GM23338 (cell line): ENCODE data around the gene CHN1.

Source experiments
- CREB1 ChIP-seq: fragments of 250-450 bp; sonication (Bioruptor Pico); IDR thresholded peaks from 2 replicates; pipeline ENCODE4 v1.5.0; 2020; ENCODE audit warnings: low read depth, mild to moderate bottlenecking, moderate library complexity
- EZH2 ChIP-seq: fragments of 200-600 bp; sonication (generic); IDR thresholded peaks from one replicate; pipeline ENCODE4 v1.8.0; 2017; ENCODE audit warnings: antibody characterized with exemption, mild to moderate bottlenecking, low read depth; ENCODE audit not compliant: unreplicated experiment
- EZH2phosphoT487 ChIP-seq: fragments of 200-600 bp; sonication (generic); IDR thresholded peaks from one replicate; pipeline ENCODE4 v1.8.1; 2018; ENCODE audit warnings: antibody characterized with exemption; ENCODE audit not compliant: unreplicated experiment
- JUNB ChIP-seq: IDR thresholded peaks from one replicate; pipeline ENCODE4 v1.6.1; 2016; ENCODE audit warnings: antibody characterized with exemption; ENCODE audit not compliant: unreplicated experiment
- POLR2AphosphoS5 ChIP-seq: IDR thresholded peaks from 2 replicates; pipeline ENCODE4 v1.6.1; 2016; ENCODE audit warnings: antibody characterized with exemption, low read depth
- REST ChIP-seq: IDR thresholded peaks from one replicate; pipeline ENCODE4 v1.6.1; 2018; ENCODE audit warnings: antibody characterized with exemption; ENCODE audit not compliant: unreplicated experiment
- STAT1 ChIP-seq: IDR thresholded peaks from one replicate; pipeline ENCODE4 v1.6.1; 2016; ENCODE audit warnings: antibody characterized with exemption; ENCODE audit not compliant: unreplicated experiment
- TF ChIP-seq, protein P1 (sequence below), 2 experiments: fragments of 200-600 bp in 1 of 2; sonication (generic) in 1 of 2; conservative IDR thresholded peaks; 2 replicates each; pipeline versions ENCODE4 v1.5.1 to v1.6.1; 2016 to 2017; ENCODE audit warnings: antibody characterized with exemption in 2 of 2, low read depth in 2 of 2, mild to moderate bottlenecking in 2 of 2, moderate library complexity in 1 of 2

DNA sequence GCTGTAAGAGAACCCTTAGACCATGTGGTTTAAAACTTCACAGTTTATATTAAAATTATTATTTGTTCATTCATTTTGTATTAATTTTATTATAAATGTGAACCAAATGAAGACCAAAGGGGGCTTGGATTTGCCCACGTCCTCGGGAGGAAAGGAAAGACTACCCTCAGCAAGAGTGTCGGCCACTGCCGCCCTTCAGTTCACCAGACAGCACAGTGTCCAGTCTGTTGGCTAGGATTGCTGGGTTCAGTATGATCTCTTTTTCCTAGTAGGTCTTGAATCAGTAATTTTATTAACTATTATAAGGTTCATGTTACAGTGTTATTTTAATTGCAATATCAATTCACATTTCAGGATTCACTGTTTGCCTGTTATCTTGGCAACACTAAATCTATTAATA, 162.7 kb downstream of the CHN1 start:
- TF ChIP-seq, protein P1, sequence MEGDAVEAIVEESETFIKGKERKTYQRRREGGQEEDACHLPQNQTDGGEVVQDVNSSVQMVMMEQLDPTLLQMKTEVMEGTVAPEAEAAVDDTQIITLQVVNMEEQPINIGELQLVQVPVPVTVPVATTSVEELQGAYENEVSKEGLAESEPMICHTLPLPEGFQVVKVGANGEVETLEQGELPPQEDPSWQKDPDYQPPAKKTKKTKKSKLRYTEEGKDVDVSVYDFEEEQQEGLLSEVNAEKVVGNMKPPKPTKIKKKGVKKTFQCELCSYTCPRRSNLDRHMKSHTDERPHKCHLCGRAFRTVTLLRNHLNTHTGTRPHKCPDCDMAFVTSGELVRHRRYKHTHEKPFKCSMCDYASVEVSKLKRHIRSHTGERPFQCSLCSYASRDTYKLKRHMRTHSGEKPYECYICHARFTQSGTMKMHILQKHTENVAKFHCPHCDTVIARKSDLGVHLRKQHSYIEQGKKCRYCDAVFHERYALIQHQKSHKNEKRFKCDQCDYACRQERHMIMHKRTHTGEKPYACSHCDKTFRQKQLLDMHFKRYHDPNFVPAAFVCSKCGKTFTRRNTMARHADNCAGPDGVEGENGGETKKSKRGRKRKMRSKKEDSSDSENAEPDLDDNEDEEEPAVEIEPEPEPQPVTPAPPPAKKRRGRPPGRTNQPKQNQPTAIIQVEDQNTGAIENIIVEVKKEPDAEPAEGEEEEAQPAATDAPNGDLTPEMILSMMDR (conservative IDR thresholded peaks at IDR 0.05; ENCODE audit: low read depth in 2 of 2) = no peak
- TF ChIP-seq REST (no peak), EZH2 (no peak), EZH2phosphoT487 (no peak), STAT1 (no peak), POLR2AphosphoS5 (no peak), JUNB (no peak), CREB1 (CRISPR knock-in tag) (no peak)
